GM21529 (cell line): ENCODE measurements around the gene ZBTB16.

Source experiments
- ATAC-seq: cut with Tn5 transposase; IDR thresholded peaks from one replicate; pipeline ENCODE4 v1.9.1; 2021; ENCODE audit not compliant: unreplicated experiment

The ZBTB16 gene

DNA sequence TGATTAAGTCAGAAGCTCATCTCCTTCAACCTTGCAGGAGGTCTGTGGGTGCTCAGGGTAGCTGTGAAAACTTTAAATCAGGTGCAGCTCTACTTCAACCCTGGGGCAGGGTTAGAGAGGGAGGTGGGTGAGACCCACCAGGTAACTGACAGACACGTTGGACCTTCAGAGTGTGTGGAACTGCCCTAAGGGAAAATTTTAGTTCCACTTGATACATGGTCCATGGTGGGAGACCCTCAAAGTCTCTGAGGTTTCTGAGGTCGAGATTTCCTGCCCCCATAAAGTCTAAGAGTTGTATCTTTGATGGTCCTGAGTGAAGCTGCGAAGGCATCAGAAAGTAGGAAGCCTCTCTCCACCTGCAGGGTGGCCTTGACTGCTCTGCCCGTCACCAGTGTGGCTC, 212.8 kb downstream of the ZBTB16 start:
- ATAC-seq = no peak

DNA sequence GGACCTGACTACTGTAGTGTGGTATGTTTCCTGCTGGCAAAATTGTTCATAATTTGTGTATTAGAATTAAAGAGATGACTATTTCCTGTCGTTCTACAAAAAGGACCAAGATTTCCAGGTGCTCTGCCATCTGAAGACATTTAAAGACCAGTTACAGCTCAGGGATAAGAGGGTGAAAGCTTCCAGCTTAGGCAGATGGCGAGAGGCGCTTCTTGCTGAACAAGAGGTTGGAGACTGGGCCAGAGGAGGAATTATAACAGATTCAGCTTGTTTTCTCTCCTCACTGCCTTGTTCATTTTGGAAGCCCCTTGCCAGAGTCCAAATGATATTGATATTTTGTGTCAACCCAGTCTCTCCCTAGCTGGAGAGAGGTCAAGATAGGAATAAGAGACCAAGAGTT, 213.6 kb downstream of the ZBTB16 start:
- no peak for ATAC-seq

DNA sequence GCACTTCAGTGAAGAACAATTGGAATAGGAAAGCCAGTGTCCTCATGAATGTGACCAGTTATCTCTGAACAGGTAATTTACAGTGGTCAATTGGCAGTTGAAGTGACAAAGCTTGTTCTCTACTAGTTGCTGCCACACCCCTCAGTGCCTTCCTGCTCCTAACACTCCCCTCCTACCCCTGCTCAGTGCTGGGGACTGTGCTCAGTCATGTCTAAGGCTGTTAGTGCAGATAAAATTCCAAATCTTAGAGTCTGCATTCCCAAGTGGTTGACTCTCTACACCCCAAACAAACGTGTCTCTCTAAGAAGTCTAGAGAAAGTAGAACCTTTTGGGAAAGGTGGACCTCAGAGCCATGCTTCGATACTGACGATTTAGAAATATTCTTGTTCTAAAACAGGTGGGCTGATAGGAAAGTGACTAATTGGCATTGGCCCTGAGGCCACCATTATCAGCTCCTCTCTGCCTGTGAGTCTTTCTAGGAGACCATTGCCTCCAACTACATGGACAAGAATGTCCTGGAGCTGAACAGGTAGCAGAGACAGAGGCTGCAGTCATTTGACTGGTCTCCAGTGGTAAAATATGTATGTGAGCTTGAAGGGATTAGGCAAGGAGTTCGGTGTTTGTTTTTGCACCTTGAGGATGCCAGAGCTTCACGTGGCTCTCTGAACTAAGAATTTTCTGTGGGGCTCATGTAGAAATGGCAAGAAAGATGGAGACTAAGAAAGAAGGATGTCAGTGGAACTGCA, 214.6 kb downstream of the ZBTB16 start:
- no peak for ATAC-seq

DNA sequence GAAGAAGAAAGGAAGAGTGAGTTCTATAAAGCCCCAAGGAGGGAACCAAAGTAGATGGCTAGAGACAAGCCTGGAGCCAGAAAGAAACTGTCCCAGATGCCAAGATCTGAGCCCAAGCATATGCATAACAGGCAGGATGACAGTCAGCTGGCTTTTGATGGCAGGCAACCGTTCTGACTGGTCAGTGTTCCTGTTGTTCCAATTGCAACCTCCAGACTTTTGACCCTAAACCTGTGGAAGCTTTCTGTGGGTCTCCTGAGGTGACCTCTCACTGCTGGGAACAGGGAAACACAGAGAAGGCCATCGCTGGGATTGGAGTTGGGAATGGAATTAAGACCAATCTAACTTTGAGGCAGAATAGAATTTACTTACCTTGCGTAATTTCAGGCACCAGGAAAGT, 215.1 kb downstream of the ZBTB16 start:
- no peak for ATAC-seq

DNA sequence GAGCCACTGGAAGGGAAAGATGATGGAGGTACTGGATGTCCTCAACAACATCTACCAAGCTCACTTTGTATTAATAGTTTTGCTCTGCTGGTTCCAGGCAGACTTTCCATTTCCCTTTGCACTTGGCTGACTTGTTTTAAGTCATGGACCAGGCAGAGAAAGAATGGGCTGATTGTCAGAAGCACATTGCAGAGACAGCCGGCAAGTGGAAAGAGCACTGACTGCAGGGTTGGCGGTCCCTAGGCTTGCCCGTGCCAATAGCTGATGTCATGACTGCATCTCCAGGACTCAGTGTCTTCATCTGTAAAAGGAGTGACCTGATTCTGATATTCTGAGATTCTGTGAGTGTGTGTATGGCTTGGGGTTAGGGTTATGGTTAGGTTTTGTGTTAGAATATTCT, 215.8 kb downstream of the ZBTB16 start:
- no peak for ATAC-seq

DNA sequence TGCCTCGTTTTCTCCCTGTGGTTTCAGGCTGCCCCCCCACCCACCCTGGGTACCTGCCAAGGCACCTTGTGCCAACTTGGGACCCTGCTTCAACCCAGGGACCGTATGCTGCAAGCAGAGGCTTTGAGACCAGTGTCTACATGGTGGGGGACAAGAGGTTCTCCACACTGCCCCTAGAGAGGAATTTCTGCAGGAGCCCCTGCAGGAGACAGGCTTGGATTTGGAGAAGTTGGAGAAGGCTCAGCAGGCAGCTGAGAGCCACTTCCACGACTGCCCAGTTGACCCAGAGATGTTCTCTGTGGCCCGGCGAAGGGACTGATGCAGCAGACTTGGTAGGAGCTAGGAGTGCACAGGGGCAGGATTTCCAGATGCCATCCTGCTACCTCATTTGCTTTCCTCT, 216.6 kb downstream of the ZBTB16 start:
- ATAC-seq = no peak

DNA sequence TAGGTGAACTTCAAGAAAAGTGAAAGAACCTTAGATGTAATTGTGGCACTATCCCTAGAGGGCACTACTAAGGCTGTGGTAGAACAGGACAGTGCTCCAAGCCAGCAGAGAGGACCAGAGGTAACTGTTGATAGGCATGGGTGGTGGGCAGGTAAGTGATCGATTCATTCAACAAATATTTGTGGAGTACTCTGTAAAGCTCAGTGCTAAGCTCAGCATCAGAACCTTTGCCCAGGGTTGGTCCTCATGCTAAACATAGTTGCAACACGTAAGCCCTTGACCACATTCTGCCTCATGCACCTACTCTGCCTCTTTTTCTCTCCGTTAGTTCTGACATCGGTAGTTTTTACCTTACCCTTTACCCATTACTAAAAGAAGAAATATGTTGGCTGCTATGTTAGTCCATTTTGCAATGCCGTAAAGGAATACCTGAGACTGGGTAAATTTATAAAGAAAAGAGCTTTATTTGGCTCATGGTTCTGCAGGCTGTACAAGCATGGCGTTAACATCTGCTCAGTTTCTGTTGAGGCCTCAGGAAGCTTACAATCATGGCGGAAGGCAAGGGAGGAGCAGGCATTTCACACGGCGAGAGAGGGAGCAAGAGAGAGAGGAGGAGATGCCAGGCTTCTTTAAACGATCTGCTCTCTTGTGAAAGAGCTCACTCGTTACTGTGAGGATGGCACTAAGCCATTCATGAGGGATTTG, 218.3 kb downstream of the ZBTB16 start:
- ATAC-seq = no peak

DNA sequence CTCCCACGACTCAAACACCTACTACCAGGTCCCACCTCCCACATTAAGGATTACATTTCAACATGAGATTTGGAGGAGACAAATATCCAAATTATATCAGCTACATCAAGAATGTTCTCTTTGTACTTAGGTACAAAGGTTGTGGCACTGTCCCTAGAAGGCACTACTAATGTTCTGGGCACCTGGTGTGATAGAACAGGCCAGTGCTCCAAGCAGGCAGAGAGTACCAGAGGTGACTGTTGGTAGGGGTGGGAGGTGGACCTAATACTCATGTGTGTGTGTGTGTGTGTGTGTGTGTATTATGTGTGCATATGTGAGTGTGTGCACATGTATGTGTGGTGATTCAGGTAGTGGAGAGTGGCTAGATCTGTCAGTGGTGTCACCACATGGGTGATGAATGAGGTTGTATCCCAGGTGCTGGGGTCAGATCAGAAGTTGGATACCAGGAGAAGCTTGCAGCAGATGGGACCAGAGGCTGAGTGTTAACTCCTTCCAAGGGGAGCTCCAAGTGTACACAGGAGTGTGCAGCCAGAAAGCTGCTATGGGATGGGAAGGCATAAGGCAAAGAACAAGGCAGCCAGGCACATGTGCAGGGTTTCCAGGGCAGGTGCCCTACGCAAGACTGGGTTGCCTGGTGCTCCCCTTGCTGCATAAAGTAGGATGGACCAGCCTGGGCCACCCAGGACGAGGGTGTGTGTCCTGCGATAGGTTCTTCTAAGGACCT, 219.0 kb downstream of the ZBTB16 start:
- ATAC-seq = no peak

DNA sequence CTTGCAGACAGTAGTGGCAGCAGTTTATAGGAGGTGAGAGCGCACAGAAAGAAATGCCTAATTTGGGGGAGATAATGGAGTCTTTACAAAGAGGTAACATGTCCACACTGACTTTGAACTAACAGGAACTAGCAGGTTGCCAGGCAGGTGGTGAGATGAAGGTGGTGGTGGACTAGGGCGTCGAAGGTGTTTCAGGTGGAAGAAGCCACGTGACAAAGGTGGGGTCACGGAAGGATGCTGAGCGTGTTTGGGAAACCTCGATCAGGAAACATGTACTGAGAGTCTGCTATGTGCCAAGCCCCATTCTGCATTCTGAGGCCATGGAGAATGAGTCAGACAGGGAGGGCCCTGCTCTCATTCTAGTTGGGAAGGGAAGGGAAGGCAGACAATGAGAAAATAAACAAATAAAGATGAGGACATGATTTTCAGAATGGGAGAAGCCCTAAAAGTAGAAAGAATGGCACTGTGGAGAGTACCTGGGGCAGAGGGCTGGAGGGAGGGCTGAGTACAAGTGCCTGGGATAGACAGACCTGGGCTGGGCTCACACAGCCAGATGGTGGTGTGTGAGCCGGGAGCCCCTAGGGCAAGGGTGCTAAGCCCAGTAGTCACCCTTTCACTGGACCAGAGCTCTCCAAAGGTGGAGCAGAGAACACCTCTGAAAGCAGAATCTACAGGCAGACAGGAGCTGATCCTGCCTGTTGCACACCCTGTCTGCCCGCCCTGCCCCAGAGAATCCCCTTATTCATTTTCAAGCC, 220.5 kb downstream of the ZBTB16 start:
- no peak for ATAC-seq

DNA sequence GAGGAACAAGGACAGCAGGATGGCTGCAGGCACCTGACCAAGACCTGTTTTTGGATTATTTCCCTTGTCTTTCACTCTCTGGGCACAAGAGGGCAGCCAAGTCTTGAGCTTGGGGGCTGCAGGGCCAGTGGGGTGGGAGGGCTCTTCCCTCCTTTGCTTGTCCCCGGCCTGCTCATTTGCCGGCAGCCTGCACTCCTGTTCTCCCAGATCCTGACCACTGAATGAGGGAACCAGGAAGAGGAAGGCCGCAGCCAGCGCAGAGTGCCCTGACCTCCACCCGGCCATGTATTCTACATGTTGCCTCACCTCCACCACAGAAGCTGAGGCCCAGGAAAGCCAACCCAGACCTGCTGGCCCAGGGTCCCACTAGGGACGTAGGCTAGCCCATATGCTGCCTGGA, 221.2 kb downstream of the ZBTB16 start:
- no peak for ATAC-seq

DNA sequence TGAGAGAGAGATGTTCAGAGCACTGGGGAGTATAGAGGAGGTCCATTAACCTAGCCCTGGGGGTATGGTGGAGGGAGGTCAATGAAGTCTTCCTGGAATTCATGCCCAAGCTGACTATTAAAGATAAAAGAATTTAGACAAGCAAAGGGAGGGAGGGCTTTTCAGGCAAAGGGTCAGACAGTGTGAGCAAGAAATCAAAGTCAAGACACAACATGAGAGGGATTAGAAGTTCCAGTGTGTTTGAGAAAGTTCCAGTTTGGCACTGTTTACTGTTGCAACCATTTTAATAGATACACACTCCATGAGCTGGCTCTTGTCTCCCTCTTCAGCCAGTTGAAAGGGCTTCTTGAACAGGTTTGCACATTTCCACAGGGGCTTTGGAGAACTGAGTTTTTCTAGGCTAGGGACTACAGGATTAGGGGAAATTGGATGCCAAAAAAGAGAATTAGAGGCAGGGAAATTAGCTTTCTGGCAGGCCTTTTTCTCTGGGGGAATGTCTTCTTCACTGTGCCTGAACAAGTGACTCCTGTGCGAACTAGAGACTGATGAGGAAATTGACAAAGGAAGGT, 222.0 kb downstream of the ZBTB16 start:
- no peak for ATAC-seq

DNA sequence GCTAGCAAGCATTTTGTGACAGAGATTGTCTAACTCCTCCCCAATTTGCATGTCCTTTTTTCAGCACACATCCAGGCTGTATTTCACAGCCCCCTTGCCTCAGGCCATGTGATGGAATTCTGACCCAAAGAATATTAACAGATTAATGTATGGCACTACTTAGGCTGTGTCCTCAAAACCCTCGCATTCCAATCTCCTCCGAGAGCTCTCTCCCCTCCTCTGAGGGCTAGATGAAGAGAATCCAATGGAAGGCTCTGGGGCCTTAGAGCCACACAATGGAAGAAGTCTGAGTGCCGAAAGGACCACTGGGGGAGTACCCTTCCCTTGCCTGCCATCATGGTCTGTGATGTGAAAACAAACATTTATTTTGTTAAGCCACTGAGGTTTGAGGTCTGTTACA, 223.0 kb downstream of the ZBTB16 start:
- ATAC-seq = no peak

DNA sequence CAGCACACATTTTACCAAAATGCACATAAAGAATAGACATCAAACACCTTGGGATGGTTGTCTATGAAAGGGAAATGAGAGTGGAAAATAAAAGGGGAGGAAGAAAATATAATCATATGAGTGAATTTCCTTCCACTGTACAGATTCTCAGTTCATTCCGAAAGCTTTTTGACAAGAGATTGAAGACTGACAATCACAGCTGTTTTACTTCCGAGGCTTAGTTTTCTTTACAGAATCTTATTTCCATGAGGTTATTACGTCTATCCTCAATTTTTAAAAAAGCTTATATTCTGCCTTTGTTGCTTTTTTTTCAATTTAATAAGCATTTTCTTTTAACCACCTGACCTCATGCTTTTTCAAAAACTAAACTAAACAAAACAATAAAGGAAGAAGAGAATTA, 223.9 kb downstream of the ZBTB16 start:
- no peak for ATAC-seq

DNA sequence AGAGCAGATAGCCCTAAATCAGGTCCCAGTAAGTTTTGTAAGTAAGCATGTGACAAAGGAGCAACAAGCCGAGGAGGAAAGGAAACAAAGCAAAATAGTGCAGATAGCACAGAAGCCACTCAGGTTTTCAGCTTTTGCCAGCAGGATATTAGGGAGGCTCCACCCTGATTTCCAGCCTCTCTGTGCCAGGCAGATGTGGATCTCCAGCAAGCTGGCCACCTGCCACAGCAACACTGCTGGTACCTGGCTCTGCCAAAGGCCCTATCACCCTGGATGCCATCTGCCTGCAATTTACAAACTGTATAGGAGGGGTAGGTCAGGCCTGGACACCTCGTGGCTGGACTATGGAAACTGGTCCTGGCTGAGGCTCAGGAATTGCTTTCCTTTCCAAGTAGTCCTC, 224.5 kb downstream of the ZBTB16 start:
- ATAC-seq = no peak

DNA sequence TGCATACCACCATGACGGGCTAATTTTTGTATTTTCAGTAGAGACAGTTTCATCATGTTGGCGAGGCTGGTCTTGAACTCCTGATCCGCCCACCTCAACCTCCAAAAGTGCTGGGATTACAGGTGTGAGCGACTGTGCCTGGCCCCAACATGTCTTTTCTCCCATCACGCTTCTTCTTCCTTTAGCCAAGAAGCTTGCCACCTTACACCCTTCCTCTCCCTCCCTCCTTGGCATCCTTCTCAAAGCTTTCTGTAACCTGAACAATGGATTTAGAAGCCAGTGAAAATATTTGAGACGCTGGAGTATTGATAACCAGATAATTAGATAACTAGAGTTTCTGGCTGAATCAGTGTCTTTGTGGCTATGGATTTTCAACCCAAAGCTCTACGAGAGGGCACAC, 225.4 kb downstream of the ZBTB16 start:
- ATAC-seq = no peak

DNA sequence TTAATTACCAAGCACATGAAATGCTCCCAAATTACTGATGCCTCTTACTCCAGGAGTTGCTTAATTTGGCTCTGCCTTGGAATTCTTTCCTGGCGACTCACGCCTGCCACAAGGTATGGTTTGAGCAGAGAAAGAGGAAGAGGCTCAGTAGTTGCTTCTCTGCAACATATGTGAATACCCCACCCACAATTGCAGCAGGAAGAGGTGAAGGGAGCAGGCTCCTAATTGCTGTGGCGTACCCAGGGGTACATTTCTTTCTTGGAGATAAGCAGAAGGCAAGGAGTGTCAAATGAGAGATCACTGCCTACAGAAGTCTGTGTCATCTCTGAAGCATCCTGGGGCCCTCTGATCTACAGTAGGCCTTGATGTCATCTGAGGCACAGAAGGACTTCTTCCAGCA, 226.1 kb downstream of the ZBTB16 start:
- ATAC-seq = no peak

DNA sequence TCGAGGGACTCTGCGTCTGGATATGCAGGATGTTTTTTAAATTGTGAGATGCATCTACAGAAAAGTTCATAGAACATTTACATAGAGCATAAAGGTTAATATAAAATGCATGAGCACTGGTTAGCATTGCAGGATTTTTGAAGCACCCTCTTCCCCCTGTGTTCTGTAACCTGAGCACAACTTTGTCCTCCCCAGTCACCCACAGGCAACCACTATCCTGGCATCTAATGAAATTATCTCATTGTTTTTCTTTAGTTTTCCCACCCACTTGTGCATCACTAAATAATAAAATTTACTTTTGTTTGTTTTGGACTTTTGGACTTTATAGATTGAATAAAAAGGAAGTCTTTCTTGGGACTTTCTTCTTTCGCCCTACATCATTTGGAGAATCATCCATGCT, 226.7 kb downstream of the ZBTB16 start:
- ATAC-seq = no peak

DNA sequence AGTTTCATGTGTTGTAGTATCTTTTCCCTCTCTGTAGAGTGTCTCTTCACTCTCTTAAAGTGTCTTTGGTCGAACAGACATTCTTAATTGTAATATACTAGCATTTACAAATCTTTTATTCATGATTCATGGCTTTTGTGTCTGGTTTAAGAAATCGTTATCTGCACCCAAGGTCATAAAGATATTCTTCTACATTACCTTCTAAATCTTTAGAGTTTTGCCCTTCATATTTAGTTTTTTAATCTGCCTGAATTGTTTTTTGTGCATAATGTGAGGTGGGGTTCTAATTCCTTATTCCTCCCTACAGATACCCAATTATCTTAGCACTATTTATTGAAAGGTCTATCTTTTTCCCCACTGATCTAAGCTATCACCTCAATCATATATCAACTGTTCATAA, 227.6 kb downstream of the ZBTB16 start:
- ATAC-seq = no peak

DNA sequence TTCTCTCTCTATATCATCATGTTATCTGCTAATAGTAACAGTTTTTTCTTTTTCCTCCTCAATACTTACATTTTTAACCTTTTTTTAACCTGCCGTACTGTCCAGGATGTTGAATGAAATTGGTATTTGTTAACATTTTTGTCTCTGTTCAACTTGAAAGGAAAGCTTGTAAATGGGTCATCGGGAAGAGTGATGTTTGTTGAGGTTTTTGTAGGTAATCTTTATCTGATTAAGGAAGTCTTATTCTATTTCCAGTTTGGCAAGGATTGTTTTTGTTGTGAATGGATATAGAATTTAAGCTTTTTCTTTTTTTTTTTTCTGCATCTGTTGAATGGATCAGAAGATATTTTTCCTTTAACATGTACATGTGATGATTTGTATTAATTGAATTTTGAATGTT, 228.6 kb downstream of the ZBTB16 start:
- no peak for ATAC-seq

DNA sequence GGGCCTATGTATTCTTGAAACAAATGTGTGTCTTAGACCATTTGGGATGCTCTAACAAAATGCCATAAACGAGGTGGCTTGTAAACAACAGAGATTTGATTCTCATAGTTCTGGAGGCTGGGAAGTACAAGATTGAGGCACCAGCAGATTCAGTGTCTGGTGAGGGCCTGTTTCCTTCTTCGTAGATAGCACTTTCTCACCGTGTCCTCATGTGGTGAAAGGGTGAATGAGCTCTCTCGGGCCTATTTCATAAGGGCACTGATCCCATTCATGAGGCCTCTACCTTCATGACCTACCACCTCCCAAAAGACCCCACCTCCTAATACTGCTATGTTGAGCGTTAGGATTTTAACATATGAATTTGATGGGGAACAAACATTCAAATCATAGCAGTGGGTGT, 230.3 kb downstream of the ZBTB16 start:
- no peak for ATAC-seq
